ENCODE results near the gene UNC5C.

The UNC5C gene

GRCh38 chr4:95504501-95504900, 44.3 kb downstream of the UNC5C start:
- no peaks in the 10 kb centered on the region for H3K27me3 ChIP-seq (ENCODE audit: insufficient read depth, low read length)
- no peaks in the 10 kb centered on the region for H3F3A ChIP-seq (ENCODE audit: insufficient read depth, low read length)
- no peak for TF ChIP-seq EZH2 (IDR thresholded peaks at IDR 0.05; ENCODE audit: borderline replicate concordance, low read length)
- no peak for TF ChIP-seq CTCF (IDR thresholded peaks at IDR 0.05; ENCODE audit: low read length)
- H2AFZ ChIP-seq (ENCODE audit: low read length) = no peak overlapping the region
- H3K9me2 ChIP-seq (ENCODE audit: low read depth, low read length) = no peaks in the 10 kb centered on the region
- H3K36me3 ChIP-seq (ENCODE audit: insufficient read depth, low read length) = no peaks in the 10 kb centered on the region
- no peak overlapping the region for H3K4me3 ChIP-seq (ENCODE audit: low read depth, low read length, poor library complexity, severe bottlenecking)
- H3K9me3 ChIP-seq (ENCODE audit: low read length) = no peaks in the 10 kb centered on the region
- H3K4me1 ChIP-seq (ENCODE audit: insufficient read depth, low read length, severe bottlenecking) = no peaks in the 10 kb centered on the region
- no peaks in the 10 kb centered on the region for H4K20me1 ChIP-seq (ENCODE audit: insufficient read depth, low read length)
- H3K27ac ChIP-seq (ENCODE audit: low read depth, low read length, poor library complexity, severe bottlenecking) = no peak overlapping the region
- H3K79me2 ChIP-seq (ENCODE audit: insufficient read depth, low read length) = no peaks in the 10 kb centered on the region
- no peak overlapping the region for H3K4me2 ChIP-seq (ENCODE audit: low read length)
- H3K9ac ChIP-seq (ENCODE audit: low read length) = no peak overlapping the region

- Histone ChIP-seq H3K9ac (ENCODE audit: low read length) (no peak overlapping the region), H3K27me3 (ENCODE audit: insufficient read depth, low read length) (no peaks in the 10 kb centered on the region), H3K27ac (ENCODE audit: low read depth, low read length, poor library complexity, severe bottlenecking) (no peak overlapping the region), H3F3A (ENCODE audit: insufficient read depth, low read length) (no peaks in the 10 kb centered on the region), H3K4me3 (ENCODE audit: low read depth, low read length, poor library complexity, severe bottlenecking) (no peak overlapping the region), H3K9me3 (ENCODE audit: low read length) (no peaks in the 10 kb centered on the region), H3K36me3 (ENCODE audit: insufficient read depth, low read length) (no peaks in the 10 kb centered on the region), H3K4me1 (ENCODE audit: insufficient read depth, low read length, severe bottlenecking) (no peaks in the 10 kb centered on the region), H3K79me2 (ENCODE audit: insufficient read depth, low read length) (no peaks in the 10 kb centered on the region), H3K4me2 (ENCODE audit: low read length) (no peak overlapping the region), H4K20me1 (ENCODE audit: insufficient read depth, low read length) (no peaks in the 10 kb centered on the region), H2AFZ (ENCODE audit: low read length) (no peak overlapping the region), H3K9me2 (ENCODE audit: low read depth, low read length) (no peaks in the 10 kb centered on the region)
- TF ChIP-seq EZH2 (IDR thresholded peaks at IDR 0.05; ENCODE audit: borderline replicate concordance, low read length) (no peak), CTCF (IDR thresholded peaks at IDR 0.05; ENCODE audit: low read length) (no peak)
Measured at GRCh38 chr4:95500361-95500760, 48.4 kb downstream of the UNC5C start.

GRCh38 chr4:95499291-95499696, 49.5 kb downstream of the UNC5C start:
- no peaks in the 10 kb centered on the region for H3K9me3 ChIP-seq (ENCODE audit: low read length)
- no peaks in the 10 kb centered on the region for H3K79me2 ChIP-seq (ENCODE audit: insufficient read depth, low read length)
- H3K9ac ChIP-seq (ENCODE audit: low read length) = no peak overlapping the region
- H3K36me3 ChIP-seq (ENCODE audit: insufficient read depth, low read length) = no peaks in the 10 kb centered on the region
- H3K4me3 ChIP-seq (ENCODE audit: low read depth, low read length, poor library complexity, severe bottlenecking) = no peak overlapping the region
- no peaks in the 10 kb centered on the region for H4K20me1 ChIP-seq (ENCODE audit: insufficient read depth, low read length)
- no peaks in the 10 kb centered on the region for H3F3A ChIP-seq (ENCODE audit: insufficient read depth, low read length)
- no peaks in the 10 kb centered on the region for H3K27me3 ChIP-seq (ENCODE audit: insufficient read depth, low read length)
- no peak for TF ChIP-seq EZH2 (IDR thresholded peaks at IDR 0.05; ENCODE audit: borderline replicate concordance, low read length)
- no peak for TF ChIP-seq CTCF (IDR thresholded peaks at IDR 0.05; ENCODE audit: low read length)
- H3K9me2 ChIP-seq (ENCODE audit: low read depth, low read length) = no peaks in the 10 kb centered on the region
- no peaks in the 10 kb centered on the region for H3K4me1 ChIP-seq (ENCODE audit: insufficient read depth, low read length, severe bottlenecking)
- no peak overlapping the region for H3K4me2 ChIP-seq (ENCODE audit: low read length)
- H2AFZ ChIP-seq (ENCODE audit: low read length) = no peak overlapping the region
- H3K27ac ChIP-seq (ENCODE audit: low read depth, low read length, poor library complexity, severe bottlenecking) = no peak overlapping the region
